ENCODE data around the gene SOHLH1.

The SOHLH1 gene

GRCh38 chr9:135715056-135715595, 15.8 kb upstream of the SOHLH1 start:
- Histone ChIP-seq H3K4me2 (ENCODE audit: insufficient read depth, low read length) (no peak overlapping the region), H3K79me2 (ENCODE audit: insufficient read depth, low read length) (no peaks in the 10 kb centered on the region), H3K9me3 (ENCODE audit: insufficient read depth, low read length, severe bottlenecking) (no peaks in the 10 kb centered on the region), H4K20me1 (ENCODE audit: insufficient read depth, low read length) (peaks cover 5% of the 10 kb centered on the region; the same call in 1 of the 2 replicates), H3K9ac (ENCODE audit: low read depth, low read length) (no peak overlapping the region), H3K4me1 (ENCODE audit: insufficient read depth, low read length) (no peaks in the 10 kb centered on the region), H3K4me3 (ENCODE audit: low read depth in 1 of 2, low read length in 2 of 2) (no peak overlapping the region), H3K27me3 (ENCODE audit: insufficient read depth, low read length, poor library complexity) (no peaks in the 10 kb centered on the region), H2AFZ (ENCODE audit: low read depth, low read length) (no peak overlapping the region), H3K36me3 (ENCODE audit: insufficient read depth, low read length) (no peaks in the 10 kb centered on the region), H3K27ac (ENCODE audit: low read length) (no peak overlapping the region)
- TF ChIP-seq CTCF (IDR thresholded peaks at IDR 0.05; ENCODE audit: borderline replicate concordance, extremely low read depth, low read length, poor library complexity, severe bottlenecking): no peak
- ATAC-seq (ENCODE audit: insufficient read depth, low read depth): no peak
- no peak for DNase-seq

- no peak overlapping the region for H3K4me3 ChIP-seq (ENCODE audit: low read depth in 1 of 2, low read length in 2 of 2)
- no peaks in the 10 kb centered on the region for H3K27me3 ChIP-seq (ENCODE audit: insufficient read depth, low read length, poor library complexity)
- H3K4me2 ChIP-seq (ENCODE audit: insufficient read depth, low read length): no peak overlapping the region
- DNase-seq: no peak
- no peaks in the 10 kb centered on the region for H3K4me1 ChIP-seq (ENCODE audit: insufficient read depth, low read length)
- TF ChIP-seq CTCF (IDR thresholded peaks at IDR 0.05; ENCODE audit: borderline replicate concordance, extremely low read depth, low read length, poor library complexity, severe bottlenecking): no peak
- TF ChIP-seq EZH2 (IDR thresholded peaks at IDR 0.05; ENCODE audit: borderline replicate concordance, low read depth, low read length, severe bottlenecking): no peak
- H3K9me3 ChIP-seq (ENCODE audit: insufficient read depth, low read length, severe bottlenecking): no peaks in the 10 kb centered on the region
- no peaks in the 10 kb centered on the region for H3K36me3 ChIP-seq (ENCODE audit: insufficient read depth, low read length)
- no peak overlapping the region for H2AFZ ChIP-seq (ENCODE audit: low read depth, low read length)
- peaks cover 5% of the 10 kb centered on the region; the same call in 1 of the 2 replicates for H4K20me1 ChIP-seq (ENCODE audit: insufficient read depth, low read length)
- H3K27ac ChIP-seq (ENCODE audit: low read length): no peak overlapping the region
- no peak for ATAC-seq (ENCODE audit: insufficient read depth, low read depth)
- no peak overlapping the region for H3K9ac ChIP-seq (ENCODE audit: low read depth, low read length)
- H3K79me2 ChIP-seq (ENCODE audit: insufficient read depth, low read length): no peaks in the 10 kb centered on the region
Measured at GRCh38 chr9:135714242-135715055, 15.2 kb upstream of the SOHLH1 start.

GRCh38 chr9:135712613-135713295, 13.5 kb upstream of the SOHLH1 start:
- Histone ChIP-seq H3K9ac (ENCODE audit: low read depth, low read length) (no peak overlapping the region), H3K4me3 (ENCODE audit: low read depth in 1 of 2, low read length in 2 of 2) (no peak overlapping the region), H3K27ac (ENCODE audit: low read length) (no peak overlapping the region), H3K4me2 (ENCODE audit: insufficient read depth, low read length) (no peak overlapping the region), H2AFZ (ENCODE audit: low read depth, low read length) (no peak overlapping the region), H4K20me1 (ENCODE audit: insufficient read depth, low read length) (0 out of 2 replicates have a peak, but pooled peaks cover 5% of the 10 kb centered on the region), H3K36me3 (ENCODE audit: insufficient read depth, low read length) (no peaks in the 10 kb centered on the region), H3K27me3 (ENCODE audit: insufficient read depth, low read length, poor library complexity) (no peaks in the 10 kb centered on the region), H3K9me3 (ENCODE audit: insufficient read depth, low read length, severe bottlenecking) (no peaks in the 10 kb centered on the region), H3K4me1 (ENCODE audit: insufficient read depth, low read length) (no peaks in the 10 kb centered on the region), H3K79me2 (ENCODE audit: insufficient read depth, low read length) (no peaks in the 10 kb centered on the region)
- no peak for DNase-seq
- TF ChIP-seq EZH2 (IDR thresholded peaks at IDR 0.05; ENCODE audit: borderline replicate concordance, low read depth, low read length, severe bottlenecking) (no peak), CTCF (IDR thresholded peaks at IDR 0.05; ENCODE audit: borderline replicate concordance, extremely low read depth, low read length, poor library complexity, severe bottlenecking) (no peak)
- no peak for ATAC-seq (ENCODE audit: insufficient read depth, low read depth)

Data from DND-41 (cell line).